ENCODE measurements around the gene FREY1.

The FREY1 gene, protein sequence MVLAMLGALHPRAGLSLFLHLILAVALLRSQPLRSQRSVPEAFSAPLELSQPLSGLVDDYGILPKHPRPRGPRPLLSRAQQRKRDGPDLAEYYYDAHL

DNA sequence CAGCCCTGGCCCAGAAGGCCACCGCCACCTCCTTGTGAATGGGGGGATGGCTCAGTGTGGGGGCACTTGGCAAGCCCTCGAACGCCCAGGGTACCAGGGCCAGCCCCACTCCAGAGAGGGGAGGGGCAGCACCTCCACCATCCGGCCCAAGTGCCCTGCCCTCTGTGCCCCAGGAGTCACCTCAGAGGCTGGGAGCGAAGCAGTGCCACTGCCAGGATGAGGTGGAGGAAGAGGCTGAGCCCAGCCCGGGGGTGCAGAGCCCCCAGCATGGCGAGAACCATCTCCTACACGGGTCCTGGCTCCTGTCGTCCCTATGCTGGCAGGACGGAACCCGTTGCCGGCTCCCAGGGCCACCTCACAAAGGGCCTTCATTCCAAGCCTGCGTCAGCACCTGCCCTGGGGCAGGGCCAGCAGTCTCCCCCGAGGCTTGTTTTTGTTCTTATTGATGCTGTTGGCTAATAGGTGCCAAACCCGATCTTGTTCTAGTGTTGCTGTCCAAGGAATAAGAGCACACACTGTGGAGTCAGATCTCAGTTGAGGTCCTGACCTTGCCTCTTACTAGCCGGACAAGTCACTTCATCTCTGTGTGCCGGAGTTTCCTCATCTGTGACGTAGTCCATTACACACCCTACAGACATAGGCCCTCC, at the start of gene FREY1:
FREY1 (minus strand) TSS at position 307 of the 647 bp plus-strand sequence; CDS start at position 281, 26 bp downstream.
- DNase-seq (ENCODE audit: low read depth in 2 of 2), result no peak

DNA sequence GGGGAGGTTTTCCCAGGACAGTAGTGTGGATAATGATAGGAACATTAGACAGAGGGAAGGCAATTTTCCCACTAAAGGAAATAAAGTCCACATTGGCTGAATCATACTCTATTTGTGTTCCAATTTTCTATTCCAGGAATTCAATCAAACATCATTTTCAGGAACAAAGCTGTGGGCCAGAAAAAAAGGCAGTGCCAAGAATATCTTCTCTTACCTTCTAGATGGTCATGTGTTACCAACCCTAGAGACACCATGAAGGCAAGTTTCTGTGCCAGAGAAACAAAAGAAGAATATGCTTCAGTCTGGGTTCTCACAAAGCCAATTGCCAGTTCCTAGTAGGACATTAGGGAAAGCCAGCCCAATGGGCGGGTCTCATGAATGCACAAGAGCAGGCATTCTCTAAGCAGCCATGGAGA, 42.9 kb upstream of the FREY1 start:
- DNase-seq (ENCODE audit: low read depth in 2 of 2), result no peak

DNA sequence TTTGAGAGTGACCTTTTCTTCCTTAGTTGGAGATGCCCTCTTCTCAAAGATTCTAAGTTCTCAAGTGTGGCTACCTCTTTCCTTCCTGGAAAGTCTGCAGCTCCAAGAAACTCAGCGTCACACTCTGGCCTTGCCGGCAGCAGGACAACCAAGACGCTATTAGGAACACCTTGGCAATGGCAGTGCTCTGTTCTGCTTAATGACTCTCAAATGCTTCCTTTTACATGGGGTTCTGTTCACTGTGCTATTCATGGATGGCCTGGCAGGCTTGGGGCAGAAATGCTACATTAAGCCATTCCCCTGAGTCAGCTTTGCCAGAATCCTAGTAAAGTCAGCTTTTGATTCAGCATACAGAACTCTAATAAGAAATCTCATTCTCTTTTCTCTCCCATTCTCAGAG, 41.3 kb upstream of the FREY1 start:
- no peak for DNase-seq (ENCODE audit: low read depth in 2 of 2)

DNA sequence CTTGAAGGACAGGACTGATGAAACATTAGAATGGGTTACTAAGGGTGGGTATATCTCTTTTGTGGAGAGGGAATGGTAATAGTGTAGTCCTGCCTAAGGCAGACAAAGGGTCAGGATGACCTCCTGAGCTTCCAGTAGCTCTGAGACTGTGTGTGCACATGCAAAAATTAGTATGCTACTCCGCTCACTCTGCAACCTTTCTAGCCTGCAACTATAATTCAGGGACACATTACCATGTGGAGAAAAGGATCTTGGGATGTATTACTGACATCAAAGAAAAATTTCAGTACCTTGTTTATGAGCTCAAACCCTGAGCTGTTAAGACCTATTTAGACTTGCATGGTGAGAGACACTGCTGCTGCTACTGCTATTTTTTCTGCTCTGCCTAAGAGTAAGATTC, 40.8 kb upstream of the FREY1 start:
- no peak for DNase-seq (ENCODE audit: low read depth in 2 of 2)

DNA sequence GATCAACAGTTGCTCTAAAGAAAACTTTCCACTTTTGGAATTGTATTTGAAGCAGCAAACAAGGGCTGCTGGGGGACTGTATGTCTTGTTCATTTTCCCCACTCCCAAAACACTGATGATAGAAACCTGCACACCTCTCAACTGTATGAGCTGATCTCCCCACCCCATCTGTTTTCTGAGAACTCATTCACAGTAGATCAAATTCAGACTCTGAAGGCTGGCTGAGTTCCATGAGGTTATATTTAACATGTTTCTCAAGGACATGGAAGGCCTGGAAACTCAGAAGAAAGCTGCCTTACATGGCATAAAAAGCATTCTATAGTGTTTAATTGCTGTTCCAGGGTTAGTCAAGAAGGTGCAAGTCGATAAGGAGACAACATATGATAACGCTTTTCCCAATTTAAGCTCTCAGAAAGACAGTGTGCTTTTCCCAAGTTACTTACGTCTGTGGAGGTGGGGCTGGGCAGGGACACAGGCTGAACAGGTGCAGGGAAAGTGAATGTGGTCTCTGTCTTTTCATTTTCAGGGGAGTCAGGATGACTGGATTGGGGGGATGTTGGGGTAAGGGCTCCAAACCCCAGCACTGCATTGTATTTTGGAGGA, 38.4 kb upstream of the FREY1 start:
- DNase-seq (ENCODE audit: low read depth in 2 of 2), result no peak

DNA sequence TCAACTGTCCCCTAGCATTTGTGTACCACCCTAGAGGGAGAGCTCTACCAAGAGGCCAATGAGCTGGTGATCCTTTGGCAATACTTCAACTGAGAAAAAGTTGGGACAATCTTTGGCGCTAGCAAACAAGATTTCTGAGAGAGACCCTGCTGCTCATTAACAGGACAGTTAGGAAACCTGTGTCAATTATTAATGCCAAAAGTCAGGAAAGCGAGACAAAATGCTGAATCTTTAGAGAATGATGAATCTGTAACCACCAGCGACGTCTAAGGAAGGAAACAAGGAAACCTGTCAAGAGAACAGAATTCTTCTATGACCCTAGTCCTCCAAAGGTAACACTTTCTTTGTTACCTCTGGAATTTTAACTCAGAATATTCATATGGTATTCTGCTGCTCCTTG, 35.3 kb upstream of the FREY1 start:
- no peak for DNase-seq (ENCODE audit: low read depth in 2 of 2)

DNA sequence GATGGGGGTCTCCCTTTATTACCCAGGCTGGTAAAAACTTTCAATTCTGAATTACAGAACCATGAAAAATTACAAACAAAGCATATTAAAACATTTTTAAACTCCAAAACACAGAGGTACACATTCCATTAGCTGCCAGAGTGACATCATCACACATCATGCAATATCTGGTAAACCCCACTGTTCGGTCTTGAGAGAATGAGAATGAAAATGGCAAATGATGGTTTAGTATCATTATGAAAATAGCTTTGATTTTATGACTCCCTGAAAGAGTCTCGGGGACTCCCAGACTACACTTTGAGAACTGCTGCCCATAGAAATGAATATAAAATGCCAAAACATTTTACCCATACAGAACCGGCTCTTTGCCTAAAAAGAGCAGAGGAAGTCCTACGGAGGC, 34.2 kb upstream of the FREY1 start:
- no peak for DNase-seq (ENCODE audit: low read depth in 2 of 2)

DNA sequence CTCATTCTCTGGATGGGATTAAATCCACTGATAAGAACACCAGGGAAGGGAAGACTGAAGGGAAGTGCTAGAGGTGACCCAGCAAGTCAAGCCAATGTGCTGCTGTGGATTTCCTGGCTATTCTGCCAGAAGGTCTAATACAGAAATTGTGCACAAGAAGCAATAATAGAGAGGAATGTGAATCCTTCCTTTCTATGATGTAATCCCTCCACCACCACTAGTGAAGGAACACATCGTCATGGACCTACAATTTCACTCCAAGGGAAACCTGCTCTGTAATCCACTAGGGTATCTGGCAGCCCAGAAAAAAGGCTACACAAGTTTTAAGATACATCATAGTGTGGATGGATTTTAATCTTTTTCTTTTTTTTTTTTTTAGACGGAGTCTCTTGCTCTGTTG, 32.8 kb upstream of the FREY1 start:
- no peak for DNase-seq (ENCODE audit: low read depth in 2 of 2)

DNA sequence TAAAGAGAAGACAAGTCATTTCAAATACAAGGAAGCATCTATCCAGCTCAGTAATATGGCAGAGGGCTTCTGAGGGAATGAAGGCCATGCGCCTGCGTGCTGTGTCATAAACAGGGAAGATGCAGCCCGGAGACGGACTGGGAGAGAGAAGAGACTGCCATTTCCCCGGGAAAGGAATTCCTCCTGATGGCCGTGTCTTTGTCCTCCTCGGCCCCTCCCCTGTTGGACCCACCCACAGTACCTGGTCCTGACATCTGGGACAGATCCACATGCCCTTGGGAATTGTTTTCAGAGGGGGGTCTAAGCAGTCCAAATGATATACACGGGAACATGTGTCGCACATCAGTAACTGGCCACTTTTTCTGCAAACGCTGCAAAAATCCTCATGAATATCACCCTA, 30.8 kb upstream of the FREY1 start:
- DNase-seq (ENCODE audit: low read depth in 2 of 2), result no peak

DNA sequence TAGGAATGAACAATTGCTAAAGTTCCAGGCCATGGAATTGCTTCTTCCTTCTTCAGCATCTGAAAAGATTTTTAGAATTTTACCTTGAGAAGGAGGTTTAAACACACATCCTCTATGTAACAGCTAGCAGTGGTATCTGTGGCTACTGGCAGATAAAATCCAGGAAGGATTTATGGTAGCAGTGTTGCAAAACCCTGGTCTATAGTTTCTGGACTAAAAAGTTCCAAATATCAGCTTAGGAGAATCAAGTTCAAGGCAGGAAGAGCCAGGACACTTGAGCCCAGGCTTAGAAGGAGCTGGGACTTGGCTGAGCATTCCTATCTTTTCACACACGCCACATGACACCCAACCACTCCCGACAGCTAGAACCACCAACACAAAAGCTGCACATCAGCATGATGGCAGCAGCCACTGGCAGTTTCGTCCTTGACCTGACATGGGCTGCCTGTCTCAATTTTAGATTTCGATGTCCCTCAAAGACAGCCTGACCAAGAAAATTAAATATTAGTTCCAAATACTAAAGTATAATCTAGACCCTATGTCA, 29.5 kb upstream of the FREY1 start:
- DNase-seq (ENCODE audit: low read depth in 2 of 2), result no peak

DNA sequence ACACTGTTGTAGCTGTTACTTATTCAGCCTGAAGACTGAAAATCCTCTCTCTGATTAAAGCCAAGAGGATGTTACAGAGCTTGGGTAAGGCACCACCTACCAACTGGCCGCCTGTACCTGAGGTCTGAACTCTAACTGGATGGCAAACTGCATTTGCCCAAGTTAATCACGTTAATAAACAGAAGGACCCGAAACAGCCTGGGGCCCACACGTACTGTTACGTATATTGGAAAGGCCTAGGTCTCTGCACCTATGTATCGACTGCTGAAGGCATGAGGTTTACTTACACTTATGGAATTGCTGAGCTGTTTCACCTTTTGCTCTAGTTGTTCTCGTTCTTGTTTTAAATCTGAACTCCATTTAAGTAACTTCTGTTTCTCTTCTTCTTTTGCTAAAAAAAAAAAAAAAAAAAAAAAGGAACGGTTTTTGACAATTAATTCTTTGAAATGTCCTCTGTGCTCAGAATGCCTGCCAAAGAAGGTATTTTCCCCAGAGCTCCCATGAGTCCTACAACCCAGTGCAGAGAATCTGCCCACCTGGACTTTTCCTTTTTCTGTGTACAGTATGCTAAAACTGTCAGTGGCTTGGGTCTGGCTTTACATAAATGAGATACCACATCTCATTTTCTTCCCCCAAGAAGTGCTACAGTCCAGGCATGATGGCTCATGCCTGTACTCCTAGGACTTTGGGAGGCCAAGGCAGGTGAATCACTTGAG, 28.4 kb upstream of the FREY1 start:
- no peak for DNase-seq (ENCODE audit: low read depth in 2 of 2)

DNA sequence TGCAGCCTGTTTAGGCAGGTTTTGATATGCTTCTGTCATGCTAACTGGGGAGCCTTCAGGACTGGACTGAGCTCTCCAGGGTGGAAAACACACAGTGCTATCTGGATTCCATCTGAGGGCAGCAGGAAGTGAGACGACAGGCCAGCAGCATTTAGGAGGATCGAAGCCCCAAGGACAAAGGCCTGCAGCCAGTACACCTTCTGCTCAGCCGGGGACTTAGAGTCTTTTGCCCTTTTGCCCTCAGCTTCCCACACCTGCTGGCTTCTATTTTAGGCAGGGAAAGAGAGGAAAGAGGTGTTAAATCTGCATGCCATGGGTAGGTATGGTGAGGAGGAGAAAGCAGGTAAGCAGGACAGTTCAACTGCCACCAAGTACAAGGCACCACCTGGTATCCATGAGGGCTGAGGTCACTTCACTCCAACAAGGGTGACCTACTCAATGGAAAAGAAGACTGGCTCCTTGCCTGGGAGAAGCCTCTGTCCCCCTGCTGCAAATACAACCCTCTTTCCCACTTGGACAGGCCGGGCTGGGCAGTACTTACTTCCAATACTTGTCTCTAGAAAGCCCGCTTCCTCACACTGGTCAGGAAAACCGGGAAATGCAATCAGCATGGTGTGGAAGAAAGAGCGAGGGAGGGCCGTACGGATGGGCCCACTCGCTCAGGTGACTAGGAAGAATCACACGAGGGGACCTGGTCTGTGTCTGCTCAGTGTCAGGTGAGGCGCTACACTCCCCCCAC, 27.7 kb upstream of the FREY1 start:
- no peak for DNase-seq (ENCODE audit: low read depth in 2 of 2)

DNA sequence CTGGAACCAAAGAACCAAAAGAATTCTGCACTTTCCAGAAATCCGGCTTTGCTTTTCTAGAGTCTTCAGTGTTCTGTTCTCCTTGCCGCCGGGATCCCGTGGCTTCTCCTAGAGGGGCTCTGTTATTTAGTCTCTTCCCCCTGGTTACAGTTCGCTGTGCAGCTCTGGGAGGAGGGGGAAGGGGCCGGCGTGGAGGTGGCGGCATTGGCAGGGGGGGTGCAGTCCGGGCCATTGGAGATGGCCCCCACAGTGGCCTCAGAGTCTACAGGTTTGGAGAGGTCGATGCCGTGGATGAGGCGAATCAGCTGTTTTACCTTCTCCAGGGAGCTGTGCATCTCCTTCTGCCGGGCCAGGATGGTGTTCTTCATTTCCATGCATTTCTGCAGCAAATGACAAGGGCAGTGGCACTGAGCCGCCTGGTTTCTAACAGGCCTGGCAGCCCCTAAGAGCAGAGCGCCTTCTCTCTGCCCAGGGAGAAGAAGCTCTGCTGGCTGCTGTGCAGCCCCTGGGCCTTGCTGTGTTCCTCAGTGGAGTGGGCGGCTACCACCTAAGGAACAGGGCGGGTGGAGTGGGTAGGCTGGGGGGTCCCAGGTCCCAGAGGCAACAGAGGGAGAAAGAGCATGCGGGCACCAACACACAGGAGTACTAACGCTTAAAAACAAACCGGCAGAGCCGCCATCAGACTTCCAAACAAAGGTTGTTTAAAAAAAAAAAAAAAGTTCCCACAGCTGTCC, 26.9 kb upstream of the FREY1 start:
- no peak for DNase-seq (ENCODE audit: low read depth in 2 of 2)

DNA sequence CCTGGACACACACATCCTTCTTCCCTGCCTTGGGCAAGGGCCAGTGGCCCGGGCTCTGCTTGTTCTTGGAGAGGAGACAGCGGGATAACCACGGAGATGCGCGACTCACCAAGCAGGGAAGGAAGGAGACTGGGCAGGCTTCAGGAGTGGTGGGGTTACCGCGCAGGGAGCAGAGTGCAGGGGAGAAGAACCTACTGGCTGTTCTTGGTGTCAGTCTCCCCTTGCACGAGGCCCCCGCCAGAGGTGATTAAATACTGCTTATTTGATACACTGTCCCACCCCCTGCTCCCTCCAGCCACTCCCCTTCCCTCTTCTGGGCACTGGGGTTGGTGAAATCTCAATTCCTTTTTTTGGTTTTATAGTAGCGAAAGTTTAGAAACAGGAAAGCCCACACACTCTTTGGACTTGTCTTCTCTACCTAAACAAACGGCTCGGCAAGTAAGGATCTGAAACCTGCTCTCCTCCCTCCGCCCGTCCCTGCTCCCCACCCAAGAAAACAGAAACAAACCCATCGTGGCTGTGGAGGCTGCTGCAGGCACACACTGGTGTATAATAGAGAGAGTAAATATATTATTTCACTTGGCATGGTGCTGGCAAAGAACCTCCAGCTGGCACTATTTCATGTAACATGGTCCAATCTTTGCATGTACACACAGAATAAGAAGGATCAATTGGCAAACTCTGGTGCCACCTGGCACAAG, 26.2 kb upstream of the FREY1 start:
- no peak for DNase-seq (ENCODE audit: low read depth in 2 of 2)

DNA sequence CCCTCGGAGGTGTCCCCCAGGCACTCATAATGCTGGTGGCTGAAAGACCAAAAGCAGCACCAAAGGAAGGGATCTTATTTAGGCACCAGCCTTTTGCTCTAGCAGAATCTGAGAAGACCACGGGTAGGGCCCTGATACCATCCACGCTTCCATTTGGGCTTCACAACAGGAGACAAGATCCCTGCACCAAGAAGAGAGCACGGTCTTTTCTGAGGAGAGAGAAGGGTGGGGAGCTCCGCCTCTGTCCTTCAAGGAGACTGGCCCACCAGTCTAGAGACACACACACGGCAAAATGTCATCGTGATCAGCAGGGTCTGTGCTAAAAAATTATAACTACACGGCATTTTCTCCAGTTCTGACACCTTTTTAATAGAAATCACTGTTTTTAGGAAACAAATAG, 25.1 kb upstream of the FREY1 start:
- DNase-seq (ENCODE audit: low read depth in 2 of 2), result no peak

DNA sequence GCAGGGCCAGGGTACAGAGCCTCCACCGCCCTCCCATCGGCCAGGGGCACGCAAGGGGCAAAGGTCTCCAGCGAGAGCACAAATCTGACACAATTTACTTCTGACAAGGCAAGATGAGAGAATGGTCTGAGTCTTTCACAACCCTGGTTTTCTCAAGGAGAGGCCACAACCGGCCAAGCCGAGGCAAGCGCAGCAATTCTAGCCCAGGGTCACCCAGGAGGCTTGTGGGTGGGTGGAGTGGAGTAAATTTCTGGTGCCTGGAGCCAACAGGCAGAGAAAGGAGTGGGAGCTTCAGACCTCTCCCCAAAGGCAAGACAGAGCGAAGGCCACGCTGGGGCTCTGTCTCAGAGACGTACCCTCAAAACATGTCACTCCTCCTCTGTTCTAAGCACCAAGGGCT, 24.7 kb upstream of the FREY1 start:
- DNase-seq (ENCODE audit: low read depth in 2 of 2), result no peak

DNA sequence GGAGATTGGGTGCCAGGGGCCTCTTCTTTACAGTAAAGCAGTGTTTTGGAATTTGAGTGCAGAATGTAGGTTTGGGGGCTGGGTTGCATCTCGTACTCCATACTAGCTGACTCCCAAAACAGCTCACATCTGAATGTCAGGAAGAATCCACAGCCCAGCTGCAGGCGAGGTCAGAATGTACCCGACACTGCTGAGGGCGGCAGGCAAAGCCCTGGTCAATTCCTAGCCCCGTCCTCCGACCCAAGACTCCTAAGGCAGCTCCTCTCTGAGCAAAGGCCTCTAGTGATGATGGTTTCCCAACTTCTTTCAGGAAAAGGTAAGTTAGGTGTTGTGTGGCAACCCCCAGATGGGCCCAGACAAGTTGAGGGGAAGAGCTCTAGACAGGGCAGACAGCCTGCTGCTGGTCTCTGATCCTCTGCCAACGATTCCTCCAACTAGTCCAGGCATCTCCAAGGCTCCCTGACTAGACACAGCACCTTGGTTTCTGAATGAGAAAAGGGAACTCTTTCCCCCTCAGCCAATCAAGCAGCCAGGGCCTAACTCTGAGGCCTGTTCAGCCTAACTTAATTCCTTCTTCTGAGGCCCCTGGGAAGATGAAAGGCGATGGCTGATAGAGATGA, 24.0 kb upstream of the FREY1 start:
- DNase-seq (ENCODE audit: low read depth in 2 of 2), result no peak

DNA sequence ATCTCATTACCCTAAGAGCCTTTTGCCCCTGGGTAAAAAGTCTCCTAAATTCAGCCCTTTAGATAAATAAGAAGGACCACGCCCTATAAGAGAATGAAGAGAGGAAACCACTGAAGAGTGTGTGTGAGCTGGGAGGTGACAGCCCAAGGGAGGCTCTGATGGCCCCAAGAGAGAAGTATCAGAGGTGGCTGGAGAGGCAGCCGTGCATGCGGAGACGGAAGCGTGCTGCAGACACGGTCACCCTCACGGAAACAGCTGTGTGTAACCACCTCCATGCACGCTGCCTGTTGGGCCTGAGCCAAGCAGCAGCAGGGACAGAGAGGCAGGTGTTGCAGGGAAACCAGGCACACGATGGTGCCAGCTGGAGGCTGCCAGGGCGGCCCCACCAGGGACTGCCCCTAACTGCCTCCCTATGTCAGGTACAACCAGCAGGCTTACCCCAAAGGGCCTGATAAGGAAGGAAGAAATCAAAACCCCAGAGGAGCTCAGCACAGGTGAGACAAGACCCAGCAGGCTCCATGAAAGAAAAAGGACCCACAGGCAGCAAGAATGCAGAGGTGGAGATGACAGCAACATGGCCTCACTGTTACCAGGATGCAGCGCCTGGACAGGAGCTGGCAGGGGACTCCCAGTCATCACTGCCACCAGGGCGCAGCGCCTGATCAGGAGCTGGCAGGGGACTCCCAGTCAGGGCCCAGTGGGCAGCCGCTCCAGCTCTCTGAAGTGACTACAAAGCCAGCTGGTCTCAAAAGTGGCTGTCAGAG, 23.1 kb upstream of the FREY1 start:
- DNase-seq (ENCODE audit: low read depth in 2 of 2), result no peak

DNA sequence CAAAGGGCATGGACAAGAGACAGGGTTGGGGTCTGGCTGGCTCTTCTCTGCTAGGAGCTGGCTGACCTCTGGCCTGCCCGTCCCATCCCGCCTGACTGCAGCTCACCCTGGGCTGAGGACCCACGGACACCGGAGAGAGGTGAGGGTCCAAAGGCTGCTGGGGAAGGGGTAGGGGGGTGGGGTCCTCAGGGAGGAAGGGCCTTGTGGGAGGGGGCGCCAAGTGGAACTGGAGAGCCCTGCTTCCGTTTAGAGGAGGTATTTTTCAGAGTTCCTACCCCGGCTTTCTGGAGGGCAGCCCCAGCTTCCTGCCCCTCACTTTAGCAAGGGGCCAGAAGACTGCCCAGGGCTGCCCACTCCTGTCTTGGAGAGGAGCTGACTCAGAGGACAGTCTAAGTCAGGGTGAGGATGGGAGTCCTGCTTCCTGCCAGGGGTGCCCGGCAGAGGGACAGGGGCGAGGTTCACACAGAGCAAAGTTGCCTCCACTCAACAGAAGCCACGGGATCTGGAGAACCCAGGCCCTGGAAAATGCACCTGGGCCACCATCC, 22.5 kb upstream of the FREY1 start:
- DNase-seq (ENCODE audit: low read depth in 2 of 2), result no peak

All from stimulated activated CD8-positive, alpha-beta memory T cell treated with anti-CD3 and anti-CD28 coated beads, Interleukin-15, amount 100 ng/mL, for 48 hours (primary cell).